GM18951 (cell line): Measurements from ENCODE around the gene INPP5D.

Experiments used
- POLR2A ChIP-seq: IDR thresholded peaks from 4 replicates; pipeline ENCODE4 v1.6.1; 2011; ENCODE audit warnings: mild to moderate bottlenecking; ENCODE audit not compliant: insufficient read length, insufficient read depth; ENCODE audit errors: extremely low read depth
- in situ Hi-C: fragments of 300-500 bp; cut with MboI; formaldehyde crosslinking; loops from one replicate; pipeline ENCODE4 v1.12.0; 2022; ENCODE audit warnings: low sequenced_read_pairs, mixed read lengths, inconsistent platforms; ENCODE audit not compliant: unreplicated experiment

INPP5D gene

GRCh38 chr2:233228376-233228775 lies 168.2 kb downstream of the INPP5D start:
- TF ChIP-seq POLR2A = no peak
- in situ Hi-C loops = no loop called here

GRCh38 chr2:233233618-233234230 lies 173.6 kb downstream of the INPP5D start:
- in situ Hi-C loops = no loop called here
- no peak for TF ChIP-seq POLR2A

- in situ Hi-C loops = no loop called here
- TF ChIP-seq POLR2A = no peak
Measured at GRCh38 chr2:233234264-233234663, 174.1 kb downstream of the INPP5D start.

GRCh38 chr2:233234996-233235395 lies 174.9 kb downstream of the INPP5D start:
- no peak for TF ChIP-seq POLR2A
- in situ Hi-C loops = no loop called here

- in situ Hi-C loops = no loop called here
- TF ChIP-seq POLR2A = no peak
Measured at GRCh38 chr2:233235977-233236376, 175.8 kb downstream of the INPP5D start.

GRCh38 chr2:233236820-233237589 lies 176.9 kb downstream of the INPP5D start:
- in situ Hi-C loops = no loop called here
- no peak for TF ChIP-seq POLR2A

- in situ Hi-C loops = no loop called here
- no peak for TF ChIP-seq POLR2A
Measured at GRCh38 chr2:233240897-233241296, 180.8 kb downstream of the INPP5D start.

- in situ Hi-C loops = no loop called here
- no peak for TF ChIP-seq POLR2A
Measured at GRCh38 chr2:233241803-233242202, 181.7 kb downstream of the INPP5D start.

- no peak for TF ChIP-seq POLR2A
- in situ Hi-C loops = no loop called here
Measured at GRCh38 chr2:233242231-233242927, 182.2 kb downstream of the INPP5D start.

GRCh38 chr2:233243348-233243747 lies 183.2 kb downstream of the INPP5D start:
- no peak for TF ChIP-seq POLR2A
- in situ Hi-C loops = no loop called here

- in situ Hi-C loops = no loop called here
- TF ChIP-seq POLR2A = no peak
Measured at GRCh38 chr2:233244818-233245217, 184.7 kb downstream of the INPP5D start.

GRCh38 chr2:233245406-233245805 lies 185.3 kb downstream of the INPP5D start:
- in situ Hi-C loops = no loop called here

GRCh38 chr2:233247116-233247515 lies 187.0 kb downstream of the INPP5D start:
- in situ Hi-C loops = no loop called here
- no peak for TF ChIP-seq POLR2A

More at GRCh38 chr2:233245406-233245805, 185.3 kb downstream of the INPP5D start:
- no peak for TF ChIP-seq POLR2A
